Testis (tissue), 3 donors: ENCODE results near the gene ENDOU. TPM values are rescaled to one million over a fixed set of nuclear protein-coding genes. Genes with fewer than 3 reads are reported as not detected.

ENCODE experiments used
- DNase-seq: peaks from one replicate; pipeline ENCODE4 v3.0.0-alpha.2; 2019
- H3K27ac ChIP-seq, 2 donors: fragments of 200-600 bp; sonication (generic); one replicate each; pipeline ENCODE4 v1.5.1; 2019
- H3K27me3 ChIP-seq: fragments of 200-600 bp; sonication (generic); one replicate; pipeline ENCODE4 v1.5.1; 2019
- H3K36me3 ChIP-seq: fragments of 200-600 bp; sonication (generic); one replicate; pipeline ENCODE4 v1.5.1; 2017; ENCODE audit warnings: low read depth; ENCODE audit errors: missing control alignments
- H3K4me1 ChIP-seq: fragments of 200-600 bp; sonication (generic); one replicate; pipeline ENCODE4 v1.5.1; 2019
- H3K4me3 ChIP-seq, 2 donors: fragments of 200-600 bp; sonication (generic); one replicate each; pipeline ENCODE4 v1.5.1; 2017 to 2019
- H3K9me3 ChIP-seq: fragments of 200-600 bp; sonication (generic); one replicate; pipeline ENCODE4 v1.5.1; 2017
- CTCF ChIP-seq, 3 experiments: fragments of 450-650 bp in 2 of 3; fragments of 200-600 bp in 1 of 3; sonication (generic) in 1 of 3; IDR thresholded peaks; one replicate each; pipeline ENCODE4 v1.5.1; 2016 to 2019; ENCODE audit warnings: antibody characterized with exemption in 3 of 3, mild to moderate bottlenecking in 2 of 3, moderate library complexity in 1 of 3
- POLR2A ChIP-seq: fragments of 450-650 bp; IDR thresholded peaks from one replicate; pipeline ENCODE4 v1.6.1; 2017; ENCODE audit warnings: antibody characterized with exemption, mild to moderate bottlenecking, moderate library complexity
- WGBS, 2 donors: methylation state at CpG; one replicate each; pipeline ENCODE4 v1.1.5; 2018; 5-methylcytosine and 5-hydroxymethylcytosine counted together
- intact Hi-C: fragments of 100-400 bp; cut with DNase I; formaldehyde crosslinking; loops from one replicate; pipeline ENCODE4 v1.15.1; 2023; ENCODE audit warnings: low total_unique reads
- polyA plus RNA-seq: library from polyadenylated mRNA; stranded (reverse); fragments of 350-450 nt; fragmentation: Illumina TruSeq; extraction: RNeasy Lipid Tissue Mini Kit (QIAGEN cat#74804); gene quantifications from one replicate; pipeline ENCODE4 v1.2.3, GENCODE V29; 2014; ENCODE audit warnings: low read depth, low replicate concordance; ENCODE audit not compliant: insufficient read depth
- total RNA-seq, 2 donors: library from RNA; depleted of rRNA; stranded (reverse); fragments of >200 nt; gene quantifications; one replicate each; pipeline ENCODE4 v1.2.3, GENCODE V29; 2016

ENDOU gene
- total and polyA plus RNA-seq, 3 donors from 2014 or later, result 0.16 to 0.43 (median 0.21) TPM

- TF ChIP-seq CTCF (IDR thresholded peaks at IDR 0.05) (no peak), POLR2A (no peak)
- no peaks in the 10 kb centered on the region for H3K36me3 ChIP-seq
- no peaks in the 10 kb centered on the region for H3K9me3 ChIP-seq
- no peaks in the 10 kb centered on the region for H3K27me3 ChIP-seq
- DNase-seq, result no peak
- H3K27ac ChIP-seq, result peak overlapping the region in 1 of 2 donors; percentile 83
- intact Hi-C loops, result no loop called here
- peaks cover 68% of the 10 kb centered on the region for H3K4me1 ChIP-seq
- H3K4me3 ChIP-seq, result no peak overlapping the region
- WGBS, 2 donors, result 81 to 86% methylated on average over 3 of the region's 3 CpGs
Observed at GRCh38 chr12:47739297-47739696, 14.0 kb upstream of the ENDOU start.

GRCh38 chr12:47737936-47738594 lies 12.8 kb upstream of the ENDOU start:
- H3K36me3 ChIP-seq, result no peaks in the 10 kb centered on the region
- intact Hi-C loops, result no loop called here
- H3K27ac ChIP-seq, result peak overlapping the region; percentile 72 to 83
- H3K4me1 ChIP-seq, result peaks cover 68% of the 10 kb centered on the region
- TF ChIP-seq POLR2A (no peak), CTCF (IDR thresholded peaks at IDR 0.05) (no peak)
- H3K9me3 ChIP-seq, result no peaks in the 10 kb centered on the region
- H3K27me3 ChIP-seq, result no peaks in the 10 kb centered on the region
- 51 to 63% methylated on average over 15 to 17 of the region's 17 CpGs for WGBS, 2 donors
- no peak for DNase-seq
- no peak overlapping the region for H3K4me3 ChIP-seq

GRCh38 chr12:47736877-47737676 lies 11.8 kb upstream of the ENDOU start:
- TF ChIP-seq POLR2A (no peak), CTCF (IDR thresholded peaks at IDR 0.05) (no peak)
- DNase-seq, result peak; percentile 95
- Histone ChIP-seq H3K27ac (peak overlapping the region; percentile 72 to 83), H3K9me3 (no peaks in the 10 kb centered on the region), H3K4me3 (no peak overlapping the region), H3K27me3 (no peaks in the 10 kb centered on the region), H3K36me3 (no peaks in the 10 kb centered on the region), H3K4me1 (peaks cover 68% of the 10 kb centered on the region)
- intact Hi-C loops, result no loop called here
- WGBS, 2 donors, result 24 to 43% methylated on average over 13 to 19 of the region's 19 CpGs

GRCh38 chr12:47736216-47736615 lies 10.9 kb upstream of the ENDOU start:
- H3K27me3 ChIP-seq, result no peaks in the 10 kb centered on the region
- H3K27ac ChIP-seq, result peak overlapping the region; percentile 72 to 83
- H3K36me3 ChIP-seq, result no peaks in the 10 kb centered on the region
- H3K9me3 ChIP-seq, result no peaks in the 10 kb centered on the region
- no peak overlapping the region for H3K4me3 ChIP-seq
- intact Hi-C loops, result no loop called here
- WGBS, 2 donors, result 60 to 63% methylated on average over 1 to 4 of the region's 4 CpGs
- TF ChIP-seq CTCF (IDR thresholded peaks at IDR 0.05) (no peak), POLR2A (no peak)
- H3K4me1 ChIP-seq, result peaks cover 61% of the 10 kb centered on the region
- DNase-seq, result no peak
